Measurements from ENCODE around the gene MPHOSPH9.

The MPHOSPH9 gene

DNA sequence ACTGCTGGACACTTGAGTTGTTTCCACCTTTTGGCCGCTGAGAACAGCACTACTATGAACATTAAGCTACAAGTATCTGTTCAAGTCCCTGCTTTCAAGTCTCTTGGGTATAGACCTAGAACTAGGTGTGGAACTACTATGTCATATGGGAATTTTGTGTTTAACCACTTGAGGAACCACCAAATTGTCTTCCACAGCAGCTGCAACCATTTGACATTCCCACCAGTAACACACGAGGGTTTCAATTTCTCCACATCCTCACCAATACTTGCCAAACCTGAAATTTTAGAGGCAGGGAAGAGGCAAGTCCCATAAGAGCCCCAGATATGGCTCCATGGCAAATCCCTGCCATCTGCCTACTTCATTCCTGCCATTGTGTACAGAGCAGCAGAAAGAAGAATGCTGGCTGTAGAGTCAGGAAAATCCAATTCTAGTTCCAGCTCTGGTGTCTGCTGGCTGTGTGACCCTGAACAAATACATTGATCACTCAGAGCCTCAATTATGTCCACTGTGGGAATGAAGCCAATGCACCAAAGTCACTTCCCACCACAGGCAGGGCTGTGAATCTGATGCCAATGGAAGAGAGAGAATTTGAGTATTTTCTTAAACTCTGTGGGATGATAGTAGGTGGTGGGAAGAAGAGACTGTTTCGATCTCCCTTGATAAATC lies 99.9 kb downstream of the MPHOSPH9 start:
- H2AFZ ChIP-seq (ENCODE audit: low read length): no peak overlapping the region
- no peak overlapping the region for H3K4ac ChIP-seq (ENCODE audit: low read length)
- H3K4me3 ChIP-seq (ENCODE audit: low read length in 2 of 2): no peak overlapping the region
- H3K14ac ChIP-seq (ENCODE audit: low read length): no peak overlapping the region
- no peak overlapping the region for H2BK15ac ChIP-seq (ENCODE audit: low read length)
- H4K8ac ChIP-seq (ENCODE audit: low read depth, low read length): no peak overlapping the region
- H3K23ac ChIP-seq (ENCODE audit: low read depth, low read length, poor library complexity): no peak overlapping the region
- no peak overlapping the region for H4K91ac ChIP-seq (ENCODE audit: low read depth, low read length, poor library complexity)
- peaks cover 0 to 2% of the 10 kb centered on the region in 2 donors for H3K36me3 ChIP-seq (replicated peaks in 1 of 2; ENCODE audit: control insufficient read depth in 2 of 2, insufficient read depth in 2 of 2, low read length in 2 of 2)
- H3K27me3 ChIP-seq (ENCODE audit: control insufficient read depth in 3 of 3, insufficient read depth in 3 of 3, low read depth in 1 of 3, low read length in 3 of 3): no peaks in the 10 kb centered on the region
- no CpG with 5 or more reads among the region's 3 CpGs for WGBS, 2 donors (ENCODE audit: extremely low coverage in 2 of 2, insufficient read length in 2 of 2, insufficient replicate concordance in 1 of 2)
- no peaks in the 10 kb centered on the region for H3K9me3 ChIP-seq (replicated peaks in 1 of 2; ENCODE audit: control insufficient read depth in 2 of 2, insufficient read depth in 1 of 2, low read depth in 1 of 2, low read length in 2 of 2)
- no peaks in the 10 kb centered on the region for H3K79me1 ChIP-seq (ENCODE audit: low read depth, low read length)
- H2BK12ac ChIP-seq (ENCODE audit: low read length): no peak overlapping the region
- no peak overlapping the region for H3K27ac ChIP-seq (replicated peaks; ENCODE audit: low read length)
- H2BK5ac ChIP-seq (ENCODE audit: low read length): no peak overlapping the region
- peaks cover 2 to 5% of the 10 kb centered on the region in 2 donors for H3K4me1 ChIP-seq (ENCODE audit: control insufficient read depth in 2 of 2, insufficient read depth in 1 of 2, low read depth in 1 of 2, low read length in 2 of 2)
- no peak overlapping the region for H3K4me2 ChIP-seq (ENCODE audit: insufficient read depth, low read length, poor library complexity, severe bottlenecking)
- H3K18ac ChIP-seq (ENCODE audit: low read length): no peak overlapping the region
- no peak overlapping the region for H2BK120ac ChIP-seq (ENCODE audit: low read depth, low read length)
- no peak overlapping the region for H2AK5ac ChIP-seq (ENCODE audit: low read depth, low read length)
- DNase-seq (ENCODE audit: low spot score): no peak
- no peak overlapping the region for H3K9ac ChIP-seq (ENCODE audit: low read depth, low read length, poor library complexity)

DNA sequence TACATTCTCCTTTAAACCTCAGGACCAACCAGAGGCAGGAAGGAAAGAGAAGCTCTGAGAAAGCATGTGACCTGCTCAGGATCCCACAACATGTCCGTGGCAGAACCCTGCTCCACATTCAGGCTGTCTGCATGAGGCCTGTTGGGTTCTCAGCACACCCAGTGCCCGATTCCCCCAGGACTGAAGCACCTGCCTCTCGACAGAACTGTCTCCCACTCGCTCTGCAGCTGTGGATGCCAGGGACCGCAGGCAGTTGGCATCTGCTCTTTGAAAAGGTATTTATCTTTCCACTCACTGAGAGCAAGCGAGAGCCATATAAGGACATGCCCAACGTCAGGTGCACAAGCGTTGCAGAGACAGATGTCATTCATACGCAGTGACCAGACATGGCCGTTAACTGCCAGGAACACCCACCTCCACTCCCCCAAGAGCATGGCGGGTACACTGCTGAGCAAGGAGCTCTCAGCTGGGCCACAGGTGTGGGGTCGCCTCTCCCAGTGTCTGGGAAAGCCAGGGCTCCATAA lies 101.0 kb downstream of the MPHOSPH9 start:
- Histone ChIP-seq H3K27ac (replicated peaks; ENCODE audit: low read length) (no peak overlapping the region), H3K4me1 (ENCODE audit: control insufficient read depth in 2 of 2, insufficient read depth in 1 of 2, low read depth in 1 of 2, low read length in 2 of 2) (peaks cover 2 to 7% of the 10 kb centered on the region in 2 donors), H4K91ac (ENCODE audit: low read depth, low read length, poor library complexity) (no peak overlapping the region), H3K14ac (ENCODE audit: low read length) (no peak overlapping the region), H3K4me3 (ENCODE audit: low read length in 2 of 2) (no peak overlapping the region), H3K9ac (ENCODE audit: low read depth, low read length, poor library complexity) (no peak overlapping the region), H3K79me1 (ENCODE audit: low read depth, low read length) (no peaks in the 10 kb centered on the region), H2AK5ac (ENCODE audit: low read depth, low read length) (no peak overlapping the region), H2BK5ac (ENCODE audit: low read length) (no peak overlapping the region), H3K9me3 (replicated peaks in 1 of 2; ENCODE audit: control insufficient read depth in 2 of 2, insufficient read depth in 1 of 2, low read depth in 1 of 2, low read length in 2 of 2) (no peaks in the 10 kb centered on the region), H3K18ac (ENCODE audit: low read length) (no peak overlapping the region), H3K4me2 (ENCODE audit: insufficient read depth, low read length, poor library complexity, severe bottlenecking) (no peak overlapping the region), H2BK120ac (ENCODE audit: low read depth, low read length) (no peak overlapping the region), H2BK15ac (ENCODE audit: low read length) (no peak overlapping the region), H2BK12ac (ENCODE audit: low read length) (no peak overlapping the region), H2AFZ (ENCODE audit: low read length) (no peak overlapping the region), H4K8ac (ENCODE audit: low read depth, low read length) (no peak overlapping the region), H3K27me3 (ENCODE audit: control insufficient read depth in 3 of 3, insufficient read depth in 3 of 3, low read depth in 1 of 3, low read length in 3 of 3) (no peaks in the 10 kb centered on the region), H3K4ac (ENCODE audit: low read length) (no peak overlapping the region), H3K23ac (ENCODE audit: low read depth, low read length, poor library complexity) (no peak overlapping the region), H3K36me3 (replicated peaks in 1 of 2; ENCODE audit: control insufficient read depth in 2 of 2, insufficient read depth in 2 of 2, low read length in 2 of 2) (no peaks in the 10 kb centered on the region)
- WGBS, 2 donors (ENCODE audit: extremely low coverage in 2 of 2, insufficient read length in 2 of 2, insufficient replicate concordance in 1 of 2): no CpG with 5 or more reads among the region's 12 CpGs
- no peak for DNase-seq (ENCODE audit: low spot score)

DNA sequence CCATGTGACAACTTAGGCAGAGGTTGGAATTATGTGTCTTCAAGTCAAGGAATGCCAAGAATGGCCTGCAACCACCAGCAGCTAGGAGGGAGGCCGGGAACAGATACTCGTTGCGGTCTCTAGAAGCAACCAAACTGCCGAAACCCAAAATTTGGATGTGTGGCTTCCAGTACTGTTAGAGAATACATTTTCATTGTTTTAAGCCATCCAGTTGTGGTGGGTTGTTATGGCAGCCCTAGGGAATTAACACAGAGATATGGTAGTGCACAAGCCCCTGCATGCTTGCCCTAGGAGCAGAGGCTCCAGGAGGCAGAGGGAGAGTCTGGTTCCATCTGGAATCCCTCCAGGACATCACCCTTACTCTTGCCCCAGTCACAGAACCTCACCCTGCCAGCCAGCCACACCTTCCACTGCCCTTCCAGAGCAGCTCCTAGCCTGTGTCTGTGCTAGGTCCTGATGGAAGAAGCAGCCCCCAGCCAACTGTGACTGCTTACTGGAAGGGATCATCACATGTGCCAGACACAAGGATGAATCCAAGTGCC lies 101.6 kb downstream of the MPHOSPH9 start:
- DNase-seq (ENCODE audit: low spot score): no peak
- no peaks in the 10 kb centered on the region for H3K36me3 ChIP-seq (replicated peaks in 1 of 2; ENCODE audit: control insufficient read depth in 2 of 2, insufficient read depth in 2 of 2, low read length in 2 of 2)

DNA sequence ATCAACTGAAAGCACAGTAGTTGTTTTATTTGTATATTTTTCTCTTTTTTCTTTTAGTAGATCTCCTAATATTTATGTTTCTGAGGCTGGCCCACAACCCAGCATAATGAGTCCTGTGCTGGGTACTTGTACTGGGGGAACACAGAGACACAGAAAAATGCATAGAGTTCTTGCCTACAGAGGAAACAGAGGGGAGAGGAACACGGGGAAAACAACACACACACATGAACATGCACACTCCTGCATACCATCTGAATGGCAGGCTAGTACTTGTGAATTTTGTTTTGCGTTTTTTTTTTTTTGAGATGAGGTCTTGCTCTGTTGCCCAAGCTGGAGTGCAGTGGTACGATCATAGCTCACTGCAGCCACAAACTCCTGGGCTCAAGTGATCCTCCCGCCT lies 103.3 kb downstream of the MPHOSPH9 start:
- Histone ChIP-seq H3K23ac (ENCODE audit: low read depth, low read length, poor library complexity) (no peak overlapping the region), H3K36me3 (replicated peaks in 1 of 2; ENCODE audit: control insufficient read depth in 2 of 2, insufficient read depth in 2 of 2, low read length in 2 of 2) (no peaks in the 10 kb centered on the region)
- DNase-seq (ENCODE audit: low spot score): no peak

More for the DNA sequence above, 101.6 kb downstream of the MPHOSPH9 start:
- Histone ChIP-seq H2BK120ac (ENCODE audit: low read depth, low read length) (no peak overlapping the region), H2AFZ (ENCODE audit: low read length) (no peak overlapping the region), H2BK5ac (ENCODE audit: low read length) (no peak overlapping the region), H3K27ac (replicated peaks; ENCODE audit: low read length) (no peak overlapping the region), H2BK15ac (ENCODE audit: low read length) (no peak overlapping the region), H3K4me2 (ENCODE audit: insufficient read depth, low read length, poor library complexity, severe bottlenecking) (no peak overlapping the region), H4K8ac (ENCODE audit: low read depth, low read length) (no peak overlapping the region), H3K4me1 (ENCODE audit: control insufficient read depth in 2 of 2, insufficient read depth in 1 of 2, low read depth in 1 of 2, low read length in 2 of 2) (peaks cover 3 to 12% of the 10 kb centered on the region in 2 donors), H3K14ac (ENCODE audit: low read length) (no peak overlapping the region), H3K27me3 (ENCODE audit: control insufficient read depth in 3 of 3, insufficient read depth in 3 of 3, low read depth in 1 of 3, low read length in 3 of 3) (no peaks in the 10 kb centered on the region), H3K4me3 (ENCODE audit: low read length in 2 of 2) (no peak overlapping the region), H4K91ac (ENCODE audit: low read depth, low read length, poor library complexity) (no peak overlapping the region), H3K79me1 (ENCODE audit: low read depth, low read length) (no peaks in the 10 kb centered on the region), H3K9me3 (replicated peaks in 1 of 2; ENCODE audit: control insufficient read depth in 2 of 2, insufficient read depth in 1 of 2, low read depth in 1 of 2, low read length in 2 of 2) (no peaks in the 10 kb centered on the region), H3K9ac (ENCODE audit: low read depth, low read length, poor library complexity) (no peak overlapping the region), H3K4ac (ENCODE audit: low read length) (no peak overlapping the region), H3K23ac (ENCODE audit: low read depth, low read length, poor library complexity) (no peak overlapping the region), H2AK5ac (ENCODE audit: low read depth, low read length) (no peak overlapping the region), H3K18ac (ENCODE audit: low read length) (no peak overlapping the region), H2BK12ac (ENCODE audit: low read length) (no peak overlapping the region)
- WGBS, 2 donors (ENCODE audit: extremely low coverage in 2 of 2, insufficient read length in 2 of 2, insufficient replicate concordance in 1 of 2): no CpG with 5 or more reads among the region's 4 CpGs

More for the DNA sequence above, 103.3 kb downstream of the MPHOSPH9 start:
- Histone ChIP-seq H2AFZ (ENCODE audit: low read length) (no peak overlapping the region), H3K14ac (ENCODE audit: low read length) (no peak overlapping the region), H3K79me1 (ENCODE audit: low read depth, low read length) (no peaks in the 10 kb centered on the region), H3K4me1 (ENCODE audit: control insufficient read depth in 2 of 2, insufficient read depth in 1 of 2, low read depth in 1 of 2, low read length in 2 of 2) (peaks cover 6 to 15% of the 10 kb centered on the region in 2 donors), H3K4ac (ENCODE audit: low read length) (no peak overlapping the region), H3K4me3 (ENCODE audit: low read length in 2 of 2) (no peak overlapping the region), H3K27ac (replicated peaks; ENCODE audit: low read length) (no peak overlapping the region), H3K4me2 (ENCODE audit: insufficient read depth, low read length, poor library complexity, severe bottlenecking) (no peak overlapping the region), H3K9ac (ENCODE audit: low read depth, low read length, poor library complexity) (no peak overlapping the region), H2BK12ac (ENCODE audit: low read length) (no peak overlapping the region), H4K8ac (ENCODE audit: low read depth, low read length) (no peak overlapping the region), H2BK120ac (ENCODE audit: low read depth, low read length) (no peak overlapping the region), H3K9me3 (replicated peaks in 1 of 2; ENCODE audit: control insufficient read depth in 2 of 2, insufficient read depth in 1 of 2, low read depth in 1 of 2, low read length in 2 of 2) (no peaks in the 10 kb centered on the region), H3K27me3 (ENCODE audit: control insufficient read depth in 3 of 3, insufficient read depth in 3 of 3, low read depth in 1 of 3, low read length in 3 of 3) (no peaks in the 10 kb centered on the region), H2BK15ac (ENCODE audit: low read length) (no peak overlapping the region), H4K91ac (ENCODE audit: low read depth, low read length, poor library complexity) (no peak overlapping the region), H3K18ac (ENCODE audit: low read length) (no peak overlapping the region), H2BK5ac (ENCODE audit: low read length) (no peak overlapping the region), H2AK5ac (ENCODE audit: low read depth, low read length) (no peak overlapping the region)
- WGBS, 2 donors (ENCODE audit: extremely low coverage in 2 of 2, insufficient read length in 2 of 2, insufficient replicate concordance in 1 of 2): no CpG with 5 or more reads among the region's 4 CpGs
